Panc1 (cell line): ENCODE results near the gene PLEKHA1. TPM values are rescaled to one million over a fixed set of nuclear protein-coding genes. Genes with fewer than 3 reads are reported as not detected.

Source experiments
- ATAC-seq: fragments of 200-7000 bp; cut with Tn5 transposase; 2 replicates; pipeline ENCODE4 v1.9.1; 2020; ENCODE audit warnings: mild to moderate bottlenecking, moderate library complexity
- BruUV-seq: library from RNA; stranded (reverse); fragments of 400-500 nt; replicated peaks from 2 replicates; lab custom pipeline; 2021; lab: Mats Ljungman, UMichigan
- CTCF ChIA-PET: fragments of 300-600 bp; sonication (Branson Sonifier 250); formaldehyde crosslinking; loops from one replicate; lab custom pipeline; 2022; ENCODE audit warnings: antibody characterized with exemption; lab: Charles Lee
- POLR2A ChIA-PET: fragments of 300-600 bp; sonication (Branson Sonifier 250); formaldehyde crosslinking; loops from one replicate; lab custom pipeline; 2022; ENCODE audit warnings: antibody characterized with exemption; lab: Charles Lee
- DNase-seq: peaks from one replicate; pipeline ENCODE4 v3.0.0-alpha.2; 2010; ENCODE audit warnings: low read depth, low spot score
- H3K27ac ChIP-seq: 2 replicates; pipeline ENCODE4 v1.5.1; 2011; ENCODE audit warnings: mild to moderate bottlenecking, low read length, inconsistent platforms
- H3K27me3 ChIP-seq: fragments of 200-500 bp; sonication (Bioruptor generic); 2 replicates; pipeline ENCODE4 v1.6.0; 2014; ENCODE audit warnings: low read length, inconsistent platforms; ENCODE audit not compliant: control insufficient read depth, insufficient read depth
- H3K36me3 ChIP-seq: fragments of 200-500 bp; sonication (Bioruptor generic); 2 replicates; pipeline ENCODE4 v1.5.1; 2014; ENCODE audit warnings: inconsistent platforms, mild to moderate bottlenecking, low read length, moderate library complexity; ENCODE audit not compliant: control insufficient read depth, insufficient read depth
- H3K4me1 ChIP-seq: 2 replicates; pipeline ENCODE4 v1.5.1; 2011; ENCODE audit warnings: inconsistent platforms, mild to moderate bottlenecking, low read length, moderate library complexity; ENCODE audit not compliant: control insufficient read depth, insufficient read depth
- H3K4me3 ChIP-seq, 2 experiments: 2 replicates each; pipeline ENCODE4 v1.5.1; 2011 to 2012; ENCODE audit warnings: low read depth in 2 of 2, low read length in 2 of 2, mild to moderate bottlenecking in 2 of 2, inconsistent platforms in 1 of 2, moderate library complexity in 1 of 2
- H3K9me3 ChIP-seq: fragments of 200-500 bp; sonication (Bioruptor generic); 2 replicates; pipeline ENCODE4 v1.5.1; 2014; ENCODE audit warnings: low read depth, mild to moderate bottlenecking, inconsistent platforms, low read length, moderate library complexity; ENCODE audit not compliant: control insufficient read depth, insufficient read depth
- POLR2AphosphoS5 ChIP-seq: IDR thresholded peaks from 2 replicates; pipeline ENCODE4 v1.6.1; 2012; ENCODE audit warnings: mild to moderate bottlenecking, low read depth, low read length, moderate library complexity
- REST ChIP-seq, 2 experiments: IDR thresholded peaks; 2 replicates each; pipeline ENCODE4 v1.6.1; 2011 to 2012; ENCODE audit warnings: low read depth in 2 of 2, control low read depth in 1 of 2, low read length in 1 of 2, mild to moderate bottlenecking in 1 of 2, moderate library complexity in 1 of 2; ENCODE audit not compliant: insufficient read depth in 1 of 2
- SIN3A ChIP-seq: IDR thresholded peaks from 2 replicates; pipeline ENCODE4 v1.6.1; 2012; ENCODE audit warnings: low read depth, mild to moderate bottlenecking, low read length, moderate library complexity, borderline replicate concordance; ENCODE audit not compliant: insufficient read depth
- TCF7L2 ChIP-seq: IDR thresholded peaks from 2 replicates; pipeline ENCODE4 v1.6.1; 2011; ENCODE audit warnings: mild to moderate bottlenecking, low read depth, low read length, inconsistent platforms
- in situ Hi-C: cut with HindIII; loops from 2 replicates; pipeline ENCODE4 v1.10.0; 2016; ENCODE audit warnings: low sequenced_read_pairs, low pct_unique_long_range_greater_than_20kb
- intact Hi-C: fragments of 100-400 bp; cut with micrococcal nuclease; formaldehyde crosslinking; loops from one replicate; pipeline ENCODE4 v1.10.0; 2022; ENCODE audit not compliant: unreplicated experiment
- total RNA-seq: library from RNA; stranded (reverse); gene quantifications from one replicate; pipeline ENCODE4 v1.2.1, GENCODE V29; 2021; ENCODE audit not compliant: unreplicated experiment
- TF ChIP-seq, protein P1 (sequence below): fragments of 450-650 bp; IDR thresholded peaks from 2 replicates; pipeline ENCODE4 v1.5.1; 2017; ENCODE audit warnings: mild to moderate bottlenecking

Gene PLEKHA1
- total RNA-seq, 1 experiment from 2014 or later = 95.5 TPM

- Histone ChIP-seq H3K27me3 (no peaks in the 10 kb centered on the region), H3K4me3 (no peak overlapping the region), H3K4me1 (peaks cover 5% of the 10 kb centered on the region), H3K9me3 (peaks cover 6% of the 10 kb centered on the region; the same call in 1 of the 2 replicates), H3K27ac (no peak overlapping the region), H3K36me3 (no peaks in the 10 kb centered on the region)
- intact Hi-C loops = no loop called here
- TF ChIP-seq, protein P1, sequence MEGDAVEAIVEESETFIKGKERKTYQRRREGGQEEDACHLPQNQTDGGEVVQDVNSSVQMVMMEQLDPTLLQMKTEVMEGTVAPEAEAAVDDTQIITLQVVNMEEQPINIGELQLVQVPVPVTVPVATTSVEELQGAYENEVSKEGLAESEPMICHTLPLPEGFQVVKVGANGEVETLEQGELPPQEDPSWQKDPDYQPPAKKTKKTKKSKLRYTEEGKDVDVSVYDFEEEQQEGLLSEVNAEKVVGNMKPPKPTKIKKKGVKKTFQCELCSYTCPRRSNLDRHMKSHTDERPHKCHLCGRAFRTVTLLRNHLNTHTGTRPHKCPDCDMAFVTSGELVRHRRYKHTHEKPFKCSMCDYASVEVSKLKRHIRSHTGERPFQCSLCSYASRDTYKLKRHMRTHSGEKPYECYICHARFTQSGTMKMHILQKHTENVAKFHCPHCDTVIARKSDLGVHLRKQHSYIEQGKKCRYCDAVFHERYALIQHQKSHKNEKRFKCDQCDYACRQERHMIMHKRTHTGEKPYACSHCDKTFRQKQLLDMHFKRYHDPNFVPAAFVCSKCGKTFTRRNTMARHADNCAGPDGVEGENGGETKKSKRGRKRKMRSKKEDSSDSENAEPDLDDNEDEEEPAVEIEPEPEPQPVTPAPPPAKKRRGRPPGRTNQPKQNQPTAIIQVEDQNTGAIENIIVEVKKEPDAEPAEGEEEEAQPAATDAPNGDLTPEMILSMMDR = no peak
- no peak for TF ChIP-seq SIN3A
- TF ChIP-seq REST (IDR thresholded peaks at IDR 0.05; ENCODE audit: insufficient read depth in 1 of 2, low read depth in 2 of 2, low read length in 1 of 2) = no peak
- no peak for TF ChIP-seq POLR2AphosphoS5
- no peak for TF ChIP-seq TCF7L2
- ChIA-PET CTCF (no interaction called here), POLR2A (no interaction called here)
- in situ Hi-C loops = no loop called here
- BruUV-seq = no TSS peak
- no peak for ATAC-seq
- DNase-seq = no peak
Observed at GRCh38 chr10:122349758-122350369, 24.6 kb upstream of the PLEKHA1 start.

- ChIA-PET POLR2A (no interaction called here), CTCF (no interaction called here)
- BruUV-seq = no TSS peak
- DNase-seq (no peak), ATAC-seq (no peak)
- Histone ChIP-seq H3K4me1 (0 out of 2 replicates have a peak, but pooled peaks cover 3% of the 10 kb centered on the region), H3K27me3 (no peaks in the 10 kb centered on the region), H3K36me3 (no peaks in the 10 kb centered on the region), H3K9me3 (peaks cover 4% of the 10 kb centered on the region; the same call in 1 of the 2 replicates), H3K4me3 (no peak overlapping the region), H3K27ac (no peak overlapping the region)
- TF ChIP-seq REST (IDR thresholded peaks at IDR 0.05; ENCODE audit: insufficient read depth in 1 of 2, low read depth in 2 of 2, low read length in 1 of 2) = no peak
- no peak for TF ChIP-seq TCF7L2
- no peak for TF ChIP-seq SIN3A
- TF ChIP-seq, protein P1 = no peak
- TF ChIP-seq POLR2AphosphoS5 = no peak
- in situ Hi-C loops = no loop called here
- intact Hi-C loops = no loop called here
Observed at GRCh38 chr10:122350893-122351292, 23.6 kb upstream of the PLEKHA1 start.
